BLaER1 (cell line): ENCODE measurements around the gene TBCA.

Experiments used
- H3K27ac ChIP-seq: shearing (Covaris generic); formaldehyde crosslinking; 2 replicates; pipeline ENCODE4 v1.8.1; 2022
- H3K27me3 ChIP-seq: shearing (Covaris generic); formaldehyde crosslinking; 2 replicates; pipeline ENCODE4 v1.8.1; 2022
- H3K36me3 ChIP-seq: shearing (Covaris generic); formaldehyde crosslinking; 2 replicates; pipeline ENCODE4 v1.8.1; 2022
- H3K4me1 ChIP-seq: shearing (Covaris generic); formaldehyde crosslinking; 2 replicates; pipeline ENCODE4 v1.8.1; 2022
- H3K4me2 ChIP-seq: shearing (Covaris generic); formaldehyde crosslinking; 2 replicates; pipeline ENCODE4 v1.8.1; 2022
- H3K4me3 ChIP-seq: shearing (Covaris generic); formaldehyde crosslinking; 2 replicates; pipeline ENCODE4 v1.8.1; 2022
- H3K9ac ChIP-seq: shearing (Covaris generic); formaldehyde crosslinking; 2 replicates; pipeline ENCODE4 v1.8.1; 2022
- H3K9me3 ChIP-seq: shearing (Covaris generic); formaldehyde crosslinking; 2 replicates; pipeline ENCODE4 v1.8.1; 2022
- H4K20me1 ChIP-seq: shearing (Covaris generic); formaldehyde crosslinking; 2 replicates; pipeline ENCODE4 v1.8.1; 2022
- Cebpa-rat ChIP-seq: shearing (Covaris generic); IDR thresholded peaks from 2 replicates; pipeline ENCODE4 v1.8.1; 2022

TBCA gene

GRCh38 chr5:77645158-77645994 is 130.8 kb downstream of the TBCA start:
- Histone ChIP-seq H3K9me3 (peaks cover 12% of the 10 kb centered on the region), H3K4me3 (peak overlapping the region; percentile 46), H3K27me3 (peaks cover 89% of the 10 kb centered on the region), H3K36me3 (no peaks in the 10 kb centered on the region), H3K9ac (no peak overlapping the region), H3K4me2 (peak overlapping the region; percentile 66), H4K20me1 (peaks cover 60% of the 10 kb centered on the region), H3K4me1 (no peaks in the 10 kb centered on the region), H3K27ac (no peak overlapping the region)
- no peak for TF ChIP-seq Cebpa-rat

GRCh38 chr5:77644371-77645157 is 131.6 kb downstream of the TBCA start:
- Histone ChIP-seq H3K9ac (no peak overlapping the region), H3K27ac (no peak overlapping the region)

GRCh38 chr5:77643654-77644370 is 132.3 kb downstream of the TBCA start:
- peaks cover 99% of the 10 kb centered on the region for H3K27me3 ChIP-seq
- H3K4me2 ChIP-seq, result no peak overlapping the region
- H4K20me1 ChIP-seq, result peaks cover 76% of the 10 kb centered on the region
- no peak overlapping the region for H3K4me3 ChIP-seq
- no peak for TF ChIP-seq Cebpa-rat
- peaks cover 20% of the 10 kb centered on the region for H3K9me3 ChIP-seq
- no peaks in the 10 kb centered on the region for H3K4me1 ChIP-seq
- H3K9ac ChIP-seq, result no peak overlapping the region
- H3K36me3 ChIP-seq, result no peaks in the 10 kb centered on the region
- no peak overlapping the region for H3K27ac ChIP-seq

More at GRCh38 chr5:77644371-77645157, 131.6 kb downstream of the TBCA start:
- H3K36me3 ChIP-seq, result no peaks in the 10 kb centered on the region
- no peak overlapping the region for H3K4me2 ChIP-seq
- peaks cover 97% of the 10 kb centered on the region for H3K27me3 ChIP-seq
- H3K9me3 ChIP-seq, result peaks cover 15% of the 10 kb centered on the region
- H4K20me1 ChIP-seq, result peaks cover 69% of the 10 kb centered on the region
- no peak for TF ChIP-seq Cebpa-rat
- H3K4me1 ChIP-seq, result no peaks in the 10 kb centered on the region
- H3K4me3 ChIP-seq, result no peak overlapping the region

GRCh38 chr5:77642738-77643653 is 133.1 kb downstream of the TBCA start:
- Histone ChIP-seq H4K20me1 (peaks cover 82% of the 10 kb centered on the region), H3K4me3 (no peak overlapping the region), H3K4me1 (no peaks in the 10 kb centered on the region), H3K27me3 (peaks cover 100% of the 10 kb centered on the region), H3K27ac (no peak overlapping the region), H3K9ac (no peak overlapping the region), H3K9me3 (peaks cover 27% of the 10 kb centered on the region), H3K4me2 (no peak overlapping the region), H3K36me3 (no peaks in the 10 kb centered on the region)
- TF ChIP-seq Cebpa-rat, result no peak

GRCh38 chr5:77641963-77642737 is 134.0 kb downstream of the TBCA start:
- Histone ChIP-seq H3K27me3 (peaks cover 100% of the 10 kb centered on the region), H3K36me3 (no peaks in the 10 kb centered on the region), H3K9me3 (peaks cover 36% of the 10 kb centered on the region), H3K4me3 (no peak overlapping the region), H4K20me1 (peaks cover 85% of the 10 kb centered on the region), H3K4me1 (no peaks in the 10 kb centered on the region), H3K27ac (no peak overlapping the region), H3K9ac (no peak overlapping the region), H3K4me2 (no peak overlapping the region)
- no peak for TF ChIP-seq Cebpa-rat

- Histone ChIP-seq H3K4me1 (no peaks in the 10 kb centered on the region), H3K9me3 (peaks cover 43% of the 10 kb centered on the region), H4K20me1 (peaks cover 85% of the 10 kb centered on the region), H3K9ac (no peak overlapping the region), H3K4me2 (no peak overlapping the region), H3K4me3 (no peak overlapping the region), H3K27ac (no peak overlapping the region), H3K27me3 (peaks cover 100% of the 10 kb centered on the region), H3K36me3 (no peaks in the 10 kb centered on the region)
- no peak for TF ChIP-seq Cebpa-rat
Observed at GRCh38 chr5:77641397-77641943, 134.7 kb downstream of the TBCA start.
